ENCODE measurements around the gene SHC4. TPM values are rescaled to one million over a fixed set of nuclear protein-coding genes. Genes with fewer than 3 reads are reported as not detected.

Gene SHC4
- total RNA-seq, 2 experiments from 2014 or later, result 0.41 to 1.3 TPM

- Histone ChIP-seq H3K79me2 (ENCODE audit: insufficient read depth, low read depth, low read length) (peaks cover 11% of the 10 kb centered on the region), H3K36me3 (ENCODE audit: insufficient read depth, low read length) (no peaks in the 10 kb centered on the region), H3K9me2 (ENCODE audit: insufficient read depth, low read length) (no peaks in the 10 kb centered on the region), H3K9me3 (ENCODE audit: low read length) (no peaks in the 10 kb centered on the region), H2AFZ (ENCODE audit: low read length) (no peak overlapping the region), H4K20me1 (ENCODE audit: insufficient read depth, low read length) (no peaks in the 10 kb centered on the region), H3K4me2 (ENCODE audit: low read length) (no peak overlapping the region), H3K27ac (ENCODE audit: low read depth, low read length, poor library complexity, severe bottlenecking) (no peak overlapping the region), H3K4me3 (ENCODE audit: low read depth, low read length, poor library complexity, severe bottlenecking) (no peak overlapping the region), H3K4me1 (ENCODE audit: insufficient read depth, low read length, poor library complexity, severe bottlenecking) (peaks cover 14% of the 10 kb centered on the region)
- intact Hi-C loops (cut with micrococcal nuclease; ENCODE audit: unreplicated experiment), result loop anchor here (5.0 kb wide), 2 partner anchors 233 to 482 kb away; partner anchors contain the start of genes DUT and SECISBP2L
- CTCF ChIA-PET (ENCODE audit: unreplicated experiment), result no interaction called here
- no peak for DNase-seq (ENCODE audit: low spot score)
- no TSS peak for BruUV-seq (replicated peaks)
- TF ChIP-seq, protein P1, sequence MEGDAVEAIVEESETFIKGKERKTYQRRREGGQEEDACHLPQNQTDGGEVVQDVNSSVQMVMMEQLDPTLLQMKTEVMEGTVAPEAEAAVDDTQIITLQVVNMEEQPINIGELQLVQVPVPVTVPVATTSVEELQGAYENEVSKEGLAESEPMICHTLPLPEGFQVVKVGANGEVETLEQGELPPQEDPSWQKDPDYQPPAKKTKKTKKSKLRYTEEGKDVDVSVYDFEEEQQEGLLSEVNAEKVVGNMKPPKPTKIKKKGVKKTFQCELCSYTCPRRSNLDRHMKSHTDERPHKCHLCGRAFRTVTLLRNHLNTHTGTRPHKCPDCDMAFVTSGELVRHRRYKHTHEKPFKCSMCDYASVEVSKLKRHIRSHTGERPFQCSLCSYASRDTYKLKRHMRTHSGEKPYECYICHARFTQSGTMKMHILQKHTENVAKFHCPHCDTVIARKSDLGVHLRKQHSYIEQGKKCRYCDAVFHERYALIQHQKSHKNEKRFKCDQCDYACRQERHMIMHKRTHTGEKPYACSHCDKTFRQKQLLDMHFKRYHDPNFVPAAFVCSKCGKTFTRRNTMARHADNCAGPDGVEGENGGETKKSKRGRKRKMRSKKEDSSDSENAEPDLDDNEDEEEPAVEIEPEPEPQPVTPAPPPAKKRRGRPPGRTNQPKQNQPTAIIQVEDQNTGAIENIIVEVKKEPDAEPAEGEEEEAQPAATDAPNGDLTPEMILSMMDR (conservative IDR thresholded peaks at IDR 0.05; ENCODE audit: low read length), result no peak
- TF ChIP-seq EZH2phosphoT487 (IDR thresholded peaks at IDR 0.05; ENCODE audit: borderline replicate concordance, low read depth, low read length), result no peak
- POLR2A ChIA-PET, result no interaction called here
Measured at GRCh38 chr15:48814286-48814685, 149.4 kb downstream of the SHC4 start.

DNA sequence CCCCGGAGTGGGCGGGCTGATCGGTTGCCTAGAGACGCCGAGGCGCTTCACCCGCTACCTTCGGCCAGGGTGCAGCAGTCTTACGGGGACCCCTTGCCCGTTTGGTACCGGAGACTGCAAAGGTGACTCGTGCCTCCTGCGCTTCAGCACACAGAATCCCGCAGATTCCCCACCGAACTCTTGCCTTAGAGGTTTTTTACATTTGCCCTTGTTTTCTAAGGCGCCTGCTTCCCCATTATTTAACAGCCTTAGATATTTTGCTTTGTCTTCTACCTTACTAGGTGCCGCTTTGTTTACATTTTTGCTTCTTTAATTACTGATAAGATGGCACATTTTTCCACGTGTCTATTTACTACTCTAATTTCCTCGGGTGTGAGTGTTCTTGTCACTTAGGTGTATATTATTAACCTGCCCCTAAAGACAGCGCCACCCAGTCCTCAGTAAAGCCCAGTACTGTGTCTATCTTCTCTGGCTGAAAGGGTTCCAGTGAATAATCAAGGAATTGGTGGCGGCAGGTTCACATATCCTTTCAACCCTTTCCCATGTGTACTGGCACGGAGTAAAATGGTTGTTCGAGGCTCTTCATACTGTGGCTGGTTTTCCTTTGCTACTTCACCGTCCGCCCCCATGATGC, 152.3 kb downstream of the SHC4 start:
- Histone ChIP-seq H3K79me2 (ENCODE audit: insufficient read depth, low read depth, low read length) (peaks cover 40% of the 10 kb centered on the region), H3K36me3 (ENCODE audit: insufficient read depth, low read length) (no peaks in the 10 kb centered on the region), H3K4me1 (ENCODE audit: insufficient read depth, low read length, poor library complexity, severe bottlenecking) (peaks cover 31% of the 10 kb centered on the region), H4K20me1 (ENCODE audit: insufficient read depth, low read length) (peaks cover 4% of the 10 kb centered on the region; the same call in 1 of the 2 replicates), H3K4me2 (ENCODE audit: low read length) (peak overlapping the region; percentile 77), H2AFZ (ENCODE audit: low read length) (peak overlapping the region; percentile 99), H3K27ac (ENCODE audit: low read depth, low read length, poor library complexity, severe bottlenecking) (no peak overlapping the region), H3K9me3 (ENCODE audit: low read length) (no peaks in the 10 kb centered on the region), H3K4me3 (ENCODE audit: low read depth, low read length, poor library complexity, severe bottlenecking) (peak overlapping the region; percentile 94), H3K9me2 (ENCODE audit: insufficient read depth, low read length) (no peaks in the 10 kb centered on the region)
- POLR2A ChIA-PET, result interaction anchor here (0.6 to 1.4 kb wide), 12 partner anchors 10 to 808 kb away, joined by 3 to 11 read pairs (median 4); partner anchors contain the start of genes EID1 and GALK2
- BruUV-seq (replicated peaks), result no TSS peak
- intact Hi-C loops (cut with micrococcal nuclease; ENCODE audit: unreplicated experiment), result loop anchor here (2.0 to 5.0 kb wide), 3 partner anchors 67 to 479 kb away; partner anchors contain the start of genes DUT, EID1 and SECISBP2L
- CTCF ChIA-PET (ENCODE audit: unreplicated experiment), result interaction anchor here (0.8 kb wide), 1 partner anchor 11 kb away, joined by 3 read pairs; no protein-coding TSS in a partner anchor
- no peak for TF ChIP-seq EZH2phosphoT487 (IDR thresholded peaks at IDR 0.05; ENCODE audit: borderline replicate concordance, low read depth, low read length)
- TF ChIP-seq, protein P1 (conservative IDR thresholded peaks at IDR 0.05; ENCODE audit: low read length), result peak; percentile 67
- peak; percentile 28 for DNase-seq (ENCODE audit: low spot score)

Measured in OCI-LY7 (cell line).